Measurements from ENCODE around the gene LRRC47.

The LRRC47 gene

DNA sequence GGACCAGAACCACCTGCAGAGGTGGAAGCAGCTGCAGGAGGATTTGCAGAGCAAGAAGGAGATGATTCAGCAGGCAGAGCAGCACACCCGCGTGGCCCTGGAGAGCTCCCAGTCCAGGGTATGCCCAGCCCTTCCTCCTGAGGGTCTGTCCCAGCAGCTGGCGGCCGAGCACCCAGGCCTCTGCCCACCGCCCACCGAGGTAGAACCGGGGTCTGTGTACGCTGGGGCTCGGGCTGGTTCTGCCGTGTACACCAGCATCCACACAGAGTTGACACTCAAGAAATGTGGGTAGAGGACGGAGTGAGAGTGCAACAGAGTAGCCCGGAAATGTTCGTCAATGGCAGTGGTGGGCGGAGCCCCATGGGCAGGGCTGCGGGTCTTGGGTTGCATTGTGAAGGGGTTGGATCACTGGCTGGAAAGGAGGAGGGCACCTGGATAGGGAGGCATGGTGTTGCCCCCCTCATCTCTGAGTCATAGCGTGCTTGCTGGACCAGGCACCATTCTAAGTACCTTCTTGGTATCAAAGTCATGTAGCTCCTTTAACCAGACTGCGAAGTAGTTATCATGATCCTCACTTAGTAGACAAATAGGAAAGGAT, 28.9 kb downstream of the LRRC47 start:
- Histone ChIP-seq H3K9me3 (ENCODE audit: control insufficient read depth in 1 of 2, low read length in 2 of 2) (no peaks in the 10 kb centered on the region), H3K4me1 (ENCODE audit: control insufficient read depth in 1 of 2, insufficient read depth in 2 of 2, low read length in 2 of 2) (peaks cover 0 to 11% of the 10 kb centered on the region in 2 donors), H3K27ac (ENCODE audit: low read length) (no peak overlapping the region), H3K27me3 (ENCODE audit: low read depth, low read length) (no peaks in the 10 kb centered on the region), H3K36me3 (ENCODE audit: control insufficient read depth in 1 of 2, insufficient read depth in 2 of 2, low read length in 2 of 2) (no peaks in the 10 kb centered on the region), H3K4me3 (ENCODE audit: low read depth in 1 of 2, low read length in 2 of 2) (no peak overlapping the region)

DNA sequence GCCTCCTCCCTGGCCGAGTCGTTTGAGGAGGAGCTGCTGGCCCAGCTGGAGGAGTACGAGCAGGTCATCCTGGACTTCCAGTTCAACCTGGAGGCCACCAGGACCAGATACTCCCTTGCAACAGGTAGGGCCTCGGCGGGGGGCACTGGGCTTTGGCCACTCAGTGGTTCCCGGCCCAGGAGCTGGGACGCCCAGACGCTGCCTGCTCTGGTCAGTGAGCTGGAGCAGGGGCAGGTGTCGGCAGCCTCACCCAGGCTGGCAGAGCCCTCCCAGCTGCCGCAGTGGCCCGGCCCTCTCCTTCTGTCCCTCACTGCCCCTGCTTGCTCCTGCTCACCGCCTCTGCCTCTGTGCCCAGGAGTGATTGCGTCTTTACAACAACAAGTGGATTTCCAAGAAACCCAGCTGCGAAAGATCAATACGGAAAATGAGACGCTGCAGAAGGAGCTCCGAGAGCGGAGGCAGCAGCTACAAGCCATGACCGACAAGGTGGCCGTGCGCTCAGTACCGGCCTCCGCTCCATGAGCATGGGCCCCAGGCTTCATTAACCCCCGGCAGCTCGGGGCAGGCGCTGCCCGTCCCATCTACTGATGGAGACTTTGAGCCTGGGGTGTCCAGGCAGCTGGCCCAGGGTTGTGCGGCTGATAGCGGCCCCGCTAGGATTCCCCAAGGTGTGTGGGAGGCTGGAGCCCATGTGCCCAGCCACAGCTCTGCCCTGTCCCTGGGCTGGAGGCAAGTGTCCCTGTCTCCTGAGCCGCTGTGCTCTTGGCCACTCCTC, 32.8 kb downstream of the LRRC47 start:
- H3K36me3 ChIP-seq (ENCODE audit: control insufficient read depth in 1 of 2, insufficient read depth in 2 of 2, low read length in 2 of 2): no peaks in the 10 kb centered on the region
- no peaks in the 10 kb centered on the region for H3K9me3 ChIP-seq (ENCODE audit: control insufficient read depth in 1 of 2, low read length in 2 of 2)
- H3K27me3 ChIP-seq (ENCODE audit: low read depth, low read length): no peaks in the 10 kb centered on the region

DNA sequence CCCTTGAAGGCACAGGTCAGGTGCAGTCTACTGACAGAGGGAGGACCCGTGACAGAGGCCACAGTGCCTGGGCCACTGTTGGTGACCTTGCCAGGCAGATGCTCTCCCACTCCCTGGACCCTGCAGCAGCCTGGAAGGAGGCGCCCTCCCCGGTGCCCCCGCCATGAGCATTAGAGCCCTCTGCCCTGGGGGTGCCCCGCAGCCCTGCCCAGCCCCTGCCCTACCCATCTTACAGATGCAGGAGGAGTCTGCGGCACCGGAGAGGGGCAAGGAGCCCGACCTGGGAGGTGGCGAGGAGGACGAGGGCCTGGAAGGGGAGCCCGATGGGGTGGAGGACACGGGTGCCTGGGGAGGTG, 33.4 kb downstream of the LRRC47 start:
- H3K4me3 ChIP-seq (ENCODE audit: low read depth in 1 of 2, low read length in 2 of 2): no peak overlapping the region
- no peaks in the 10 kb centered on the region for H3K27me3 ChIP-seq (ENCODE audit: low read depth, low read length)
- H3K4me1 ChIP-seq (ENCODE audit: control insufficient read depth in 1 of 2, insufficient read depth in 2 of 2, low read length in 2 of 2): no peaks in the 10 kb centered on the region
- H3K9me3 ChIP-seq (ENCODE audit: control insufficient read depth in 1 of 2, low read length in 2 of 2): no peaks in the 10 kb centered on the region
- H3K36me3 ChIP-seq (ENCODE audit: control insufficient read depth in 1 of 2, insufficient read depth in 2 of 2, low read length in 2 of 2): no peaks in the 10 kb centered on the region
- H3K27ac ChIP-seq (ENCODE audit: low read length): no peak overlapping the region

More for the DNA sequence above, 32.8 kb downstream of the LRRC47 start:
- Histone ChIP-seq H3K4me3 (ENCODE audit: low read depth in 1 of 2, low read length in 2 of 2) (no peak overlapping the region), H3K27ac (ENCODE audit: low read length) (no peak overlapping the region), H3K4me1 (ENCODE audit: control insufficient read depth in 1 of 2, insufficient read depth in 2 of 2, low read length in 2 of 2) (no peaks in the 10 kb centered on the region)

DNA sequence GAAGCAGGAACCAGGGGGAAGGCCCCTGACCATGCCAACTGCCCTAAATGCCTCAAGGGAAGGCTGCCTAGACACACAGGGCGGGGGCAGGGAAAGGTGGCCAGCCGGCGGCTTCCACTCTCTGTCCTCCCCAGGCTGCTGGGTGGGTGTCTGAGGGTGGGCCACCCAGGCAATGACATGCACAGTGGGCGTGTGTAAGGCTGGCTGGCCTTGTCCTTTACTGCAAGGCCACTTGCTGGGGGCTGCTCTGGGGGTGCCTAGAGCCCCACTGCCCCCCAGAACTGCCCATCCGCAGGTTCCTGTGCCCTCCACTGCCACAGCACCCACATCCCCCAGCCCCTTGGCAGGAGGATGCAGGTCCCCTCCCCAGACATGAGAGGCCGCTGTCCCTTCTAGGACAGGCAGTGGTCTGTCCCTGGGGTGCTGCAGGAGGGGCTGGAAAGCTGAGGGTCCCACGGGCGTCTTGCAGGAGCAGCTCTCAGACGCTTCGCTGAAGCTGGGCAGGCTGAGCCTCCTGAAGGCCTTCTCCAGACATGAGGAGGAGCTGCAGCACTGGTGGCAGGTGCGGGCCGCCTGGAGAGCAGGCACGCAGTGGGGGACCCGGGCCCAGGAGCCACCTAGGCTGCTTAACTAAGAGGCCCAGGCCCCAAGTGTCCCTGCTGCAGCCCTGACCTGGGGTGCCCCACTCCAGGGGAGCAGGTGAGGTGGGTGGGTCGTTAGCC, 34.0 kb downstream of the LRRC47 start:
- no peak overlapping the region for H3K27ac ChIP-seq (ENCODE audit: low read length)
- H3K4me1 ChIP-seq (ENCODE audit: control insufficient read depth in 1 of 2, insufficient read depth in 2 of 2, low read length in 2 of 2): no peaks in the 10 kb centered on the region
- H3K27me3 ChIP-seq (ENCODE audit: low read depth, low read length): no peaks in the 10 kb centered on the region
- no peak overlapping the region for H3K4me3 ChIP-seq (ENCODE audit: low read depth in 1 of 2, low read length in 2 of 2)
- no peaks in the 10 kb centered on the region for H3K9me3 ChIP-seq (ENCODE audit: control insufficient read depth in 1 of 2, low read length in 2 of 2)
- H3K36me3 ChIP-seq (ENCODE audit: control insufficient read depth in 1 of 2, insufficient read depth in 2 of 2, low read length in 2 of 2): no peaks in the 10 kb centered on the region

DNA sequence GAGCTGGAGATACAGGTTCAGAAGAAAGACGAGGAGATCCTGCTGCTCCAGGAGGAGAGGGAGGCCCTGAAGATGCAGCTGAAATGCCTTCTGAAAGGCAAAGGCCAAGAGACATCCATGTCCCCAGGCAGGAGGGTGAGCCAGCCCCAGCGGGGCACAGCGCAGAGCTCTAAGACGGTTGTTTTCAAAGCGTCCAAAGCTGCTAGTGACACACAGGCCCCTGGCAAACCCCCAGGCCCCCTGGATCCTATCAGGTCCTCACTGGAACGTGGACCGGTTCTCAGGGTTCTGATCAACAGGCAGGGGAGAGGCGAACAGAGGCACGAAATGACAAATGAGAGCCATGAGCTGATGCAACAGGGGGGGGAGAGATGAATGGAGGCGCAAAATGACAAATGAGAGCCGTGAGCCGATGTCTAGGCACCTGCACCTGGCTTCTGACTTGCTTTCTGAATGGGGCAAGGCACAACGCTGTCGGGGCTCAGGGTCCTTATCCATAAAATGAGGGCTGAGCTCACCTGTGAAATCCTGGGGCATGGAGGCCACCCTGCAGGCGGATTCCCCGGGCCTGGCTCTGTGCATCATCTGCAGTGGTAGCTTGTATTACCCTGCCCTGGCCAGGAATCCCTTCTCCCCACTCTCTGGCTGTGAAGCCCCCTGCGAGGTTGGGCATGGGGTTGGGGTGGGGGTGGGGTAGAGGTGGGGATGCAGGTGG, 34.8 kb downstream of the LRRC47 start:
- H3K4me1 ChIP-seq (ENCODE audit: control insufficient read depth in 1 of 2, insufficient read depth in 2 of 2, low read length in 2 of 2): no peaks in the 10 kb centered on the region
- H3K9me3 ChIP-seq (ENCODE audit: control insufficient read depth in 1 of 2, low read length in 2 of 2): no peaks in the 10 kb centered on the region
- H3K27ac ChIP-seq (ENCODE audit: low read length): no peak overlapping the region
- H3K36me3 ChIP-seq (ENCODE audit: control insufficient read depth in 1 of 2, insufficient read depth in 2 of 2, low read length in 2 of 2): no peaks in the 10 kb centered on the region
- H3K27me3 ChIP-seq (ENCODE audit: low read depth, low read length): no peaks in the 10 kb centered on the region
- H3K4me3 ChIP-seq (ENCODE audit: low read depth in 1 of 2, low read length in 2 of 2): no peak overlapping the region

DNA sequence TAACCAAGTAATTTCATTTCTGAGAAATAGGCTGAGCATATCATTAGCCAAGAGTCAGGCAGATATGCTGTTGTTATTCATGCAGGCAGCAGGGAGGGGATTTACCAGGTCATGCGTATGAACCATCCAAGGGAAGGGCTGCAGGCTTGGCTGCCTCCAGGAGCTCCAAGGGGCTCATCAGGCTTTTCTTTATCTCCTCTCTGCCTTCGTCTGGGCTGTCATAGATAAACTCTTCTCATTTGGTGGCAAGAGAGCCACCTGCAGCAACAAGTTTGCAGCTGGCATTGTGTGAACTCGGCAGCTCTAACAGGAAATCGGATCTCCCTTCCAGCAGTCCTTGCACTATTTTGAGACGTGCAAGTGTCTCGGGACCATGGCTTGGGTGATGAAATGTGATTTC, 36.5 kb downstream of the LRRC47 start:
- no peaks in the 10 kb centered on the region for H3K36me3 ChIP-seq (ENCODE audit: control insufficient read depth in 1 of 2, insufficient read depth in 2 of 2, low read length in 2 of 2)
- no peak overlapping the region for H3K27ac ChIP-seq (ENCODE audit: low read length)
- H3K9me3 ChIP-seq (ENCODE audit: control insufficient read depth in 1 of 2, low read length in 2 of 2): no peaks in the 10 kb centered on the region
- H3K4me3 ChIP-seq (ENCODE audit: low read depth in 1 of 2, low read length in 2 of 2): no peak overlapping the region
- no peaks in the 10 kb centered on the region for H3K4me1 ChIP-seq (ENCODE audit: control insufficient read depth in 1 of 2, insufficient read depth in 2 of 2, low read length in 2 of 2)
- H3K27me3 ChIP-seq (ENCODE audit: low read depth, low read length): no peaks in the 10 kb centered on the region

DNA sequence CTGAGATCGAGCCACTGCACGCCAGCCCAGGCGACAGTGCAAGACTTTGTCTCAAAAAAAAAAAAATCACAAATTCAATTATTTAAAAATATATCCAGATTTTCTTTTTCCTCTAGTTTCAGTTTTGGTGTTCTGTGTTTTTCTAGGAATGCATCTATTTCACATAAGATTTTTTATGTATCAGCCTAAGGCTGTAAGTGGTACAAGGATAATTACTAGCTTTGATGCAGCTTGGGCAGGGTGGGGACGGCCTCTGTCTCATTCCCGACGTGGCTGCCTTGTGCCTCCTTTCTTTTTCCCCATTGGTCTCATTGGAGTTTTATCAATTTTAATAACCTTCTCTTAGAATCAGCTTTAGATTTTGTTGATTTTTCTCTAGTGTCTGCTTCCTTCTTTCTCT, 37.1 kb downstream of the LRRC47 start:
- no peaks in the 10 kb centered on the region for H3K27me3 ChIP-seq (ENCODE audit: low read depth, low read length)
- no peaks in the 10 kb centered on the region for H3K36me3 ChIP-seq (ENCODE audit: control insufficient read depth in 1 of 2, insufficient read depth in 2 of 2, low read length in 2 of 2)
- H3K27ac ChIP-seq (ENCODE audit: low read length): no peak overlapping the region
- H3K9me3 ChIP-seq (ENCODE audit: control insufficient read depth in 1 of 2, low read length in 2 of 2): no peaks in the 10 kb centered on the region
- no peaks in the 10 kb centered on the region for H3K4me1 ChIP-seq (ENCODE audit: control insufficient read depth in 1 of 2, insufficient read depth in 2 of 2, low read length in 2 of 2)
- no peak overlapping the region for H3K4me3 ChIP-seq (ENCODE audit: low read depth in 1 of 2, low read length in 2 of 2)

DNA sequence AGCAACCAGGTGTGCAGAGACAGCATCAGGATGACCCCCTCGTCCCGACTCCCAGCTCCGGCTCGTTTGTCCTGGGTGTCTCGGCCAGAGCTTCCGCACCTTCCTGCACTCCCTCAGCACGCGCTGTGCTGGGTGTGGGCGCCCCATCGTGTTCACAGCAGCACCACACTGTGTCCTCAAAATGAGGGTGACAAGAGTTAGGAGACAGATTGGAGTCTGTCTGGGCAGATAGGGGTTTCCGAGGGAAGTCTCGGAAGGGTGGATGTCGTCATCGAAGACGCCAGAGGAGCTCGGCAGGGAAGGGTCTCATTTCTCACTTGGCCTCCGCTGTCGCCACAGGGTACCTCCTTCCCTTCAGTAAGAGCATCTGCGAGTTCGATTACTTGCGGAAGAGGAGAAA, 39.9 kb downstream of the LRRC47 start:
- Histone ChIP-seq H3K27me3 (ENCODE audit: low read depth, low read length) (no peaks in the 10 kb centered on the region), H3K27ac (ENCODE audit: low read length) (no peak overlapping the region), H3K4me1 (ENCODE audit: control insufficient read depth in 1 of 2, insufficient read depth in 2 of 2, low read length in 2 of 2) (no peaks in the 10 kb centered on the region), H3K9me3 (ENCODE audit: control insufficient read depth in 1 of 2, low read length in 2 of 2) (no peaks in the 10 kb centered on the region), H3K36me3 (ENCODE audit: control insufficient read depth in 1 of 2, insufficient read depth in 2 of 2, low read length in 2 of 2) (no peaks in the 10 kb centered on the region), H3K4me3 (ENCODE audit: low read depth in 1 of 2, low read length in 2 of 2) (no peak overlapping the region)

DNA sequence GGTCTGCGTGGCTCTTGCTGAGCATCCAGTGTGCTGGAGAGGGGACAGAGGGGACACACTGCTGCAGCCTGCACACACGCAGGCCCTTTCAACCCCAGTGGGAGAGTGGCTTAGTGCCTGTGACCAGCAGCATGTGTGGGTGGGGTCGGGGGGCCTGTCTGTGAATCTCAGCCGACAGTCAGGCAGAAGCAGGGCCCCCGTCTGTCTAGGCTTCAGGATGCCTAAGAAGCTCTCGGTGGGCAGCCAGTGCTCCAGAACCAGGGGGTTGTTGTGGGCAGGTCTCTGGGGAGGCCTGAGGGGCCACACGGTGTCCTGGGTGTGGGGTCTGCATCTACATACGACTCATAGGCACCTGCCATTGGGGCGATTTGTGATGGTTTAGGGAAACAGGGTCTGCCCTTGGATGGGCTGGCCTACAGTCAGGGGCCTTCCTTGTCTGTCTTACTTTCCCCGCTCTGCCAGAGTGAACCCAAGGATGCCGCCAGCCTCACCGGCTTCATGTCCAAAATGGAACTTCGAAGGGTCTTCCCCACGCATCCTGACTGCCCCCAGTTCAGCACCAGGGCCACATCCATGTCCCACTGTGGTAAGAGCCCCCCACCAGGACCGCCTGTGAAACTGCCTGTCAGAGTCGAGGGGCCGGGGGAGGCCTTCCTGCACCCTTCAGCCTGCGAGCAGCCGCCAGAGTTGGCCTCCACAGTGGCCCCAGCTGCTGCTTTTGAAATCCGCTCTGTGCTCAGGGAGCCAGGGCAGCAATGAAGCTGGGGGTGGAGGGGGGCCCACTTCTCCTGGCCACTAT, 42.4 kb downstream of the LRRC47 start:
- no peak overlapping the region for H3K4me3 ChIP-seq (ENCODE audit: low read depth in 1 of 2, low read length in 2 of 2)
- no peaks in the 10 kb centered on the region for H3K9me3 ChIP-seq (ENCODE audit: control insufficient read depth in 1 of 2, low read length in 2 of 2)
- no peak overlapping the region for H3K27ac ChIP-seq (ENCODE audit: low read length)
- no peaks in the 10 kb centered on the region for H3K4me1 ChIP-seq (ENCODE audit: control insufficient read depth in 1 of 2, insufficient read depth in 2 of 2, low read length in 2 of 2)
- H3K27me3 ChIP-seq (ENCODE audit: low read depth, low read length): no peaks in the 10 kb centered on the region
- H3K36me3 ChIP-seq (ENCODE audit: control insufficient read depth in 1 of 2, insufficient read depth in 2 of 2, low read length in 2 of 2): no peaks in the 10 kb centered on the region

DNA sequence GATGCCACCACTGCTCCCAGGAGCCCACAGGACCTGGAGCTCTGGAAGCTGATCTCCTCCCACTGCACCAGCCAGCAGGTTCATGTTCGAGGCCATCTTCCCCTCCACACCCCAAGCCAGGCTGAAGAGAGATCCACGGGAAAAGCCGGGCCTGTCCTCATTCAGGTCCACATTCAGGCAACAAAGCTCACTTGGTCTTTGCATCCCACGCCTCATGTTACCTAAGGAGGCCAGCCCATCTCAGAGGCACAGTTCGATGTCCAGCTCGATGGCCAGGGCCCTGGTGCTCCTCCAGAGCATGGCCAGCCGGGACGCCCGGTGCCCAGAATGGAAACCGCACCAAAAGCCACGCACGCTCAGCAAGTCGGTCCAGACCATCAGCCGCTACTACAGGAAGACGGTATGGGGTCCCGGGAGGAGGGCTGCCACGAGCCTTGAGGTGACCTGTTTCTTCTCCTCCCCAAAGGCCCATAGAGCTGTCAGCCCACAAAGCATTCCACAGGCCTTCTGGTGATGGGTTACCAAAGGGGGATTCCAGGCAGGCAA, 43.8 kb downstream of the LRRC47 start, which contains the start of gene CCDC27:
Gene CCDC27, plus strand, starts transcription at position 51 of the 546 bp plus-strand sequence. Its CDS starts 32 bp downstream, at position 83.
- H3K27me3 ChIP-seq (ENCODE audit: low read depth, low read length): no peaks in the 10 kb centered on the region
- peaks cover 3 to 5% of the 10 kb centered on the region in 2 donors for H3K4me1 ChIP-seq (ENCODE audit: control insufficient read depth in 1 of 2, insufficient read depth in 2 of 2, low read length in 2 of 2)
- no peak within 1 kb of the TSS for H3K27ac ChIP-seq (ENCODE audit: low read length)
- H3K9me3 ChIP-seq (ENCODE audit: control insufficient read depth in 1 of 2, low read length in 2 of 2): no peaks in the 10 kb centered on the region
- no peaks in the 10 kb centered on the region for H3K36me3 ChIP-seq (ENCODE audit: control insufficient read depth in 1 of 2, insufficient read depth in 2 of 2, low read length in 2 of 2)
- no peak within 1 kb of the TSS for H3K4me3 ChIP-seq (ENCODE audit: low read depth in 1 of 2, low read length in 2 of 2)
